NCI-H1694 treated with DMSO at 0.1 percent for 48 hours (cell line): ENCODE data around the gene ARHGAP9.

Experiments
- DNase-seq: peaks from one replicate; lab custom pipeline; 2025; lab: John Stamatoyannopoulos, UW

ARHGAP9 gene

DNA sequence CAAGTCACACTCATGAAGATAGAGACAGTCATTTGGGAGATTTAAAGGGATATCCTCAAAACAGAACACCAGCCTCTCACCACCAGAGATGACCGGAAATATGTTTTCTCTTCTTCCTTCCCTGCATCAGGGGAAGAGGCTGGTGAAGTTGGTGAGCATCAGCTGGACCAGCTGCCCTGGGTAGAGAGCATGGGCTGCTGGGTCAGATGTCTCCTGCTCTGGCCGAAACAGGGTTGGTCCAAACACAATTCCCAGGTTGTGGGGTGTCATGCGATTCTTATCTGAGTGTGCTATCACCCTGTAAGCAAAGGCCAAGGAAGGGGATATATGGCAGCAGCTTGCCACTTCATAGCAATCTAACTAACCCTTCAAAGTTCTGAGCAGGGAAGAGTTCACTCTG lies 7.3 kb downstream of the ARHGAP9 start:
- no peak for DNase-seq

DNA sequence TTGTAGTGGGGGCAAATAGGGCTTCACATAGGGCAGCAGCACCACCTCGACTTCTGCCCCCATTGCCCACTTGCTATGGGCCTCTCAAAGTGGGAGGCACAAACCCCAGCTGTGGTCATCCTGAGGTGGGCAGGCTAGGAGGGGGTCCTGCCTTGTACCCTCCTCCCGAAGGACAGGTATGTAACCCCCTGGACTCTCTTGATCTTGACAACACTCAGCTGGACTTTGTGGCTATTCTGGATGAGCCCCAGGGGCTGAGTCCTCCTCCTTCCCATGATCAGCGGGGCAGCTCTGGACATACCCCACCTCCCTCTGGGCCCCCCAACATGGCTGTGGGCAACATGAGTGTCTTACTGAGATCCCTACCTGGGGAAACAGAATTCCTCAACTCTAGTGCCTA lies 8.0 kb downstream of the ARHGAP9 start:
- no peak for DNase-seq

DNA sequence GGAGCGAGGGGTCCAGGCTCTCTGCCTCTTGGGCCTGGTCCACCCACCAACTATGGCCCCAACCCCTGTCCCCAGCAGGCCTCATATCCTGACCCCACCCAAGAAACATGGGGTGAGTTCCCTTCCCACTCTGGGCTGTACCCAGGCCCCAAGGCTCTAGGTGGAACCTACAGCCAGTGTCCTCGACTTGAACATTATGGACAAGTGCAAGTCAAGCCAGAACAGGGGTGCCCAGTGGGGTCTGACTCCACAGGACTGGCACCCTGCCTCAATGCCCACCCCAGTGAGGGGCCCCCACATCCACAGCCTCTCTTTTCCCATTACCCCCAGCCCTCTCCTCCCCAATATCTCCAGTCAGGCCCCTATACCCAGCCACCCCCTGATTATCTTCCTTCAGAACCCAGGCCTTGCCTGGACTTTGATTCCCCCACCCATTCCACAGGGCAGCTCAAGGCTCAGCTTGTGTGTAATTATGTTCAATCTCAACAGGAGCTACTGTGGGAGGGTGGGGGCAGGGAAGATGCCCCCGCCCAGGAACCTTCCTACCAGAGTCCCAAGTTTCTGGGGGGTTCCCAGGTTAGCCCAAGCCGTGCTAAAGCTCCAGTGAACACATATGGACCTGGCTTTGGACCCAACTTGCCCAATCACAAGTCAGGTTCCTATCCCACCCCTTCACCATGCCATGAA lies 8.6 kb downstream of the ARHGAP9 start:
- DNase-seq, result no peak

DNA sequence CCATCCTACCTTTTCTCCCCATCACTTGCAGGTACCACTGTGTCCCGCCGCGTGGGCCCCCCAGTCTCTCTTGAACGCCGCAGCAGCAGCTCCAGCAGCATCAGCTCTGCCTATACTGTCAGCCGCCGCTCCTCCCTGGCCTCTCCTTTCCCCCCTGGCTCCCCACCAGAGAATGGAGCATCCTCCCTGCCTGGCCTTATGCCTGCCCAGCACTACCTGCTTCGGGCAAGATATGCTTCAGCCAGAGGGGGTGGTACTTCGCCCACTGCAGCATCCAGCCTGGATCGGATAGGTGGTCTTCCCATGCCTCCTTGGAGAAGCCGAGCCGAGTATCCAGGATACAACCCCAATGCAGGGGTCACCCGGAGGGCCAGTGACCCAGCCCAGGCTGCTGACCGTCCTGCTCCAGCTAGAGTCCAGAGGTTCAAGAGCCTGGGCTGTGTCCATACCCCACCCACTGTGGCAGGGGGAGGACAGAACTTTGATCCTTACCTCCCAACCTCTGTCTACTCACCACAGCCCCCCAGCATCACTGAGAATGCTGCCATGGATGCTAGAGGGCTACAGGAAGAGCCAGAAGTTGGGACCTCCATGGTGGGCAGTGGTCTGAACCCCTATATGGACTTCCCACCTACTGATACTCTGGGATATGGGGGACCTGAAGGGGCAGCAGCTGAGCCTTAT lies 9.2 kb downstream of the ARHGAP9 start:
- no peak for DNase-seq

DNA sequence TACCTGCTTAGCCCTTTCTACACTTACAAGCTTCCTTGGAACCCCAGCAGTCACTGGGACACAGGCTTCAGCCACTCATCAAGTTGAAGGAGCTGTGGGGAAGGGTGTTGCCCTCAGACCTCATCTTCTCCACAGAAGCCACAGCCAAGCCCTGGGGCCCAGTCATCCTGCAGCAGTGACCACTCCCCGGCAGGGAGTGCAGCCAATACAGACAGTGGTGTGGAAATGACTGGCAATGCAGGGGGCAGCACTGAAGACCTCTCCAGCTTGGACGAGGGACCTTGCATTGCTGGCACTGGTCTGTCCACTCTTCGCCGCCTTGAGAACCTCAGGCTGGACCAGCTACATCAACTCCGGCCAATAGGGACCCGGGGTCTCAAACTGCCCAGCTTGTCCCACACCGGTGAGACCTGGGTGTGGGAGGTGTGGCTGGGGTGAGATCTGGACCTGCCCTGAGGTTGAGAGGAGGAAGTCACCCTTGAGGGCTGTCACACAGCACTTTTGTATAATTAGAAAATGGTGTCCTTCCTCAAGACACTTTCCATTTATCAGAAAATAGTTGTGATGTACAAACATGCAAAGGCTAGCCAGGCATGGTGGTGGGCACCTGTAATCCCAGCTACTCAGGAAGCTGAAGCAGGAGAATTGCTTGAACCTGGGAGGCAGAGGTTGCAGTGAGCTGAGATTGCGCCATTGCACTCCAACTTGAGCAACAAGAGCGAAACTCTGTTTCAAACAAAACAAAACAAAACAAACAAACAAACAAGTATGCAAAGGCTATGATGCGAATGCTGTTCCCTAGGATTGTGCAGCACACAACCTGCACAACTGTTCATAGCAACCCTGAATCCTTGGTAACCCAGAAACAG lies 10.1 kb downstream of the ARHGAP9 start:
- no peak for DNase-seq

DNA sequence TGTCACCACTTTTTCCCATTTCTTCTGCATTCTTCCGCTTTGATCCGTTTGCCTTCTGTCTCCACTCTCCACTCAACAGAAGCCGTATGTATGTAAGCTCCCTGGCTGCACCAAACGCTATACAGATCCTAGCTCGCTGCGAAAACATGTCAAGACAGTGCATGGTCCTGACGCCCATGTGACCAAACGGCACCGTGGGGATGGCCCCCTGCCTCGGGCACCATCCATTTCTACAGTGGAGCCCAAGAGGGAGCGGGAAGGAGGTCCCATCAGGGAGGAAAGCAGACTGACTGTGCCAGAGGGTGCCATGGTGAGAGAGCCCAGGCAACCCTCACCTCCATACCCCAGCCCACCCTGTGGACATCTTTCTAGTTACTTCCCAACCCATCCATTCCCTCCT lies 11.8 kb downstream of the ARHGAP9 start:
- DNase-seq, result no peak

DNA sequence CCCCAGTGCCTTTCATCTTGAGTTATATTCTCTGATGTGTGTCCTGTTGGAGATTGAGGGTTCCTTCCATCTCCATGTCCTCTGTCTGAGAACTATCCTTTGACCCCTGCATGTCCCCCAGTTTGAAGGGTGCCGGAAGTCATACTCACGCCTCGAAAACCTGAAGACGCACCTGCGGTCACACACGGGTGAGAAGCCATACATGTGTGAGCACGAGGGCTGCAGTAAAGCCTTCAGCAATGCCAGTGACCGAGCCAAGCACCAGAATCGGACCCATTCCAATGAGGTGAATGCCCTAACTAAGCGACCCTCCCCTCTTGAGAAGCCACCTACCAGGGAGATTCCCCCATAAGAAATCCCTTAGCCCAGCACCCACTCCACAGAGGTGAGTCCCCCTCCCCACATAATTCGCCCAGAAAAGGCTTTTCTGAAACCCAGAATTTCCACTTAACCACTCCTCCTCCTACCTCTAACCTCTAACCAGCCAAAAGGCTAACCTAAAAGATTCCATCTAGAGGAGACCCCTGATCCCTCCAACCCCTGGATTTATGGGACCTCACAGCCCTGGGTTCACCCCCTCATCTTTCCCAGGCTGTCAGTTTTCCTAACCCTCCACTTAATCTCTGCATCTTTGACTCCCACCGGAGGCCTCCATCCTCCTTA lies 12.3 kb downstream of the ARHGAP9 start:
- no peak for DNase-seq

DNA sequence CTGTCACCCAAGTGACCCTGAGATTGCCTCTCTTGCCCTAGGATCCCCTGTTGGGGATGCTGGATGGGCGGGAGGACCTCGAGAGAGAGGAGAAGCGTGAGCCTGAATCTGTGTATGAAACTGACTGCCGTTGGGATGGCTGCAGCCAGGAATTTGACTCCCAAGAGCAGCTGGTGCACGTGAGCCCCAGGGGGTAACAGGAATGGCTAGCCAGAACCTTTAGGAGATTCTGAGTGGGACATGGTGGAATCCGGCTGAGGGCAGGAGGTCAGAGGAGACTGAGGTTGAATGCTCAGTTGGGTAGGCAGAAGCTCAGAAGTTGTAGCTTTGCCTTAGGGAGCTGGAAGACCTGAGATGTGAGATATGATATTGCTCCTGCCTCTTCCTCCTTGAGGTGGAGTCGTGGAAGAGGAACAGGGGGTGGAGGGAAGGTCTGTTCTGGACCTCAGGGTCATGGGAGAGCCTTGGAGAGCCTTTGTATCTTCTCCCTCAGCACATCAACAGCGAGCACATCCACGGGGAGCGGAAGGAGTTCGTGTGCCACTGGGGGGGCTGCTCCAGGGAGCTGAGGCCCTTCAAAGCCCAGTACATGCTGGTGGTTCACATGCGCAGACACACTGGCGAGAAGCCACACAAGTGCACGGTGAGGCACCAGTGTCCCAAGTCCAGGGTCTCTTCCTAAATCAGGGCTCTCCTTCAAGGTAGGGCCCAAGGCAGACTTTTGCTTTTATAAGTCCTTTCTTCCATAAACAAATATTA lies 13.7 kb downstream of the ARHGAP9 start:
- no peak for DNase-seq

DNA sequence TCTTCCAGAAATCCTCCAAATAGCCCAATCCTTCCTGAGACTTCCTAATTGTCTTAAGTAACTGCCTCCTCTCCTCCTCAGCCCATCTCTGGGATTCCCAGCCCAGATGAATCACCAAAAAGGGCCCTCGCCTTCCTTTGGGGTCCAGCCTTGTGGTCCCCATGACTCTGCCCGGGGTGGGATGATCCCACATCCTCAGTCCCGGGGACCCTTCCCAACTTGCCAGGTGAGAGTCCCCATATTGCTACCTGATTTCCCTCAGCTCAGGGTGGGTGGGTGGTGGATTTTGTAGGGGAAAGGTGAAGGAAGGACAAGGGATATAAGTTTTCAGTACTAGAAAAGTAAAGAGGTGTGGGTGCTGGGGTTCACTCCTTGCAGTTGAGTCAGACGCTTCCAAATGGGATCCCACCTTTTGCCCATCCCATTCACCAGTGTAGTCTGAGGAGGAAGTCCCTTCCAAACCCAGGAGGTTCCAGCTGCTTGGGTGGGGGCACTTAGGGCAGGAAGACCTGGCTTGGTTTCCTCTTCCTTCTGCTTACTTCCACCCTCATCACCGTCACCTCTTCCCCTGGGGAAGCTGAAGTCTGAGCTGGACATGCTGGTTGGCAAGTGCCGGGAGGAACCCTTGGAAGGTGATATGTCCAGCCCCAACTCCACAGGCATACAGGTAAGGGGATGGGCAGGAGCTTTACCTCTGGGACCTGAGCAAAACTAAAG lies 14.5 kb downstream of the ARHGAP9 start:
- no peak for DNase-seq

DNA sequence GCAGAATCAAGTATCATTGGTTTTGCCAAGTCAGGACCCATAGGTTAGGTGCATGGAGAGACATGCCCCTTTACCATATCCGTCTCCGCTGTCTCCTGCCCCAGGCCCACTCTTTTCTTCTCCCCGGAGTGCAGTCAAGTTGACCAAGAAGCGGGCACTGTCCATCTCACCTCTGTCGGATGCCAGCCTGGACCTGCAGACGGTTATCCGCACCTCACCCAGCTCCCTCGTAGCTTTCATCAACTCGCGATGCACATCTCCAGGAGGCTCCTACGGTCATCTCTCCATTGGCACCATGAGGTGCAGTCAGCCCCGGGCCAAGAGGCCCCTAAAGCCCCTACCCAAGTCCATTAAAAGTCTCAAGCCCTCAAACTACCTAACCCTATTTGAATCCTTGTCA lies 15.1 kb downstream of the ARHGAP9 start:
- DNase-seq, result no peak

DNA sequence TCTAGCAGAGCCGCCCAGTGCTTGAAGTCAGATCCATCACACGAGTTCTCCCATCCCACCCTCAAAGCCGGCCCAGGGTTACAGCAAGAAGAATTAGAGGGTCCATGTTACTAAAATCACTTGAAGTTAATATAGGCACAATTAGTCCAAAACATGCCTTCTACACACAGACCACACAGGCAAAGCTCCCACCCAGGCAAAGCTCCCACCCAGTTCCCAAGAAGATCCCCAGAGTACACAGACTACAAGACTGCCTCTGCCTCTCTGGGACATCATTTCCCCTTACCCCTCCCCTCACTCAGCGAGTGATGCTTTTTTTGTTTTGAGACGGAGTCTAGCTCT lies 16.8 kb downstream of the ARHGAP9 start:
- DNase-seq, result no peak

DNA sequence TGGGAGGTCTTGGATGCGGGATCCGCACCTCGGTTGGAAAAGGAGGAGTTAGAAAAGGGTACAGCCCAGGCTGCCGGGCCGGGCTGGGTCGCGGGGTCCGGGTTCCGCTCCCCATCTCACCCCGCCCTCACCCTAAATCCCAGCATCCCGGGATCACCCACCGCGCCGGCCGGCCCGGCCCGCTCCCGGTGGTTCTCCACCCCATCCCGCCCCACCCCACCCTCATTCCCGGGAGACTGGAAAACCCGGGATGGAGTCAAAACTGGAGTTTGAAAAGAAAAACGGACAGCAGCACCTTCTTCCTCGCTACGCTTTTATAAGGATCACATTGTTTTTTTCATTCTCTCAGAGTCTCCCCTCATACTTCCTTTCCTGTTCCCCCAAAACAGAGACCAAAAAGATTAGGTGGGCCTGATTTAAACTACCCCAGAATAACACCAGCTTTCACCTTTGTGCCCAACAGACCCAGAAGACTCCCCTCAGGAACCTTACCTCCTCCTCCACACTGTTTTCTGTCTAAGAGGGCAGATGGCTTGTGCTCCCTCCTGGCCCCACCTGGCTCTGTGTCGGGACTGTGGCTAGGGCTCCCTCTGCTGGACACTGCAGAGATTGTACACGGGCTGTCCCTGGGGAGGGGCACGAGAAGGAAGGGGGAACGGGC lies 17.3 kb downstream of the ARHGAP9 start:
- DNase-seq, result peak; percentile 81

DNA sequence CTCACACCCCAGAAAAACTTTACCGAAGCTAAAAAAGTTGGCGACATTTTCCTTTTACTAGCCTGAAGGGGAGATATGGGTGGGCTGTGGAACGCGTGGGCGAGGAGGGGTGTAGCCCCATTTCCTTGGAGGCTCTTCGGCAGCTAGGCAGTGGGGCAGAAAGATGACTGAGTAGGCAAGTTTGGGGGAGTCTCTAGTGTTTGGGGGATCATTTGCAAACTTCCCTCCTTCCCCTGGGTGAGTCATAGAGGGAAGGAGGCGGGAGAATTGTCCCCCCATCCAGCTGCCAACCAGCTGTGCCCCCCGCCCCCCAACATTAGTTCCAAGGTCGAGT lies 17.8 kb downstream of the ARHGAP9 start:
- no peak for DNase-seq

DNA sequence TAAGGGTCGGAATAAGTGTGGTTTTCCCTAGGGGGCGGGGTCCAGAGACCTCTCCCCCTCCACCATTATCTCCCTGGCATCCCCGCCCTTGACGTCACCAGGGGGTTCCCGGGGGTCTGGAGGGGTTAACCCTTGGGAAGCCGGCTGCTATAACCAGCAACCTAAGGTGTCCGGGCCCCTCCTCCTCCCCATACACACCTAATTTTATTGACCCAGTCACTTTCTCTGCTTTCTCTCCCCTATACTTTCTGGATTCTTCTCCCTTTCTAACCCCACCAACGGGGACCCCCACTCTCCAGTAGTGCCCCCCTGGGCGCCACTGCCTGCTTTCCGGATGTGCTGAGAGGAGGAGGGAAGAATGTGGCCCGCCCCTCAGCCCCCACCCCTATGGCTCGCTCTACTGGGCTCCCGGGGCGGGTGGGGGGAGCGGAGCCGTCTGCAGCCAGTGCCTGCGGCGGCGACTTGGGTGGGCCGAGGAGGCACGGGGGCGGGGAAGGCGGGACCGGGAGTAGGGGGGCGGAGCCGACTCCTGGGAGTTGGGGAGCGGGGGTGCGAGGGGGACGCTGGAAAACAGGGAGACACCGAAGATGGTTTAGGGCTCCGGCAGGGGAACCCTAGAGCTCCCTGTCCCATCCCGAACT lies 18.3 kb downstream of the ARHGAP9 start:
- no peak for DNase-seq

DNA sequence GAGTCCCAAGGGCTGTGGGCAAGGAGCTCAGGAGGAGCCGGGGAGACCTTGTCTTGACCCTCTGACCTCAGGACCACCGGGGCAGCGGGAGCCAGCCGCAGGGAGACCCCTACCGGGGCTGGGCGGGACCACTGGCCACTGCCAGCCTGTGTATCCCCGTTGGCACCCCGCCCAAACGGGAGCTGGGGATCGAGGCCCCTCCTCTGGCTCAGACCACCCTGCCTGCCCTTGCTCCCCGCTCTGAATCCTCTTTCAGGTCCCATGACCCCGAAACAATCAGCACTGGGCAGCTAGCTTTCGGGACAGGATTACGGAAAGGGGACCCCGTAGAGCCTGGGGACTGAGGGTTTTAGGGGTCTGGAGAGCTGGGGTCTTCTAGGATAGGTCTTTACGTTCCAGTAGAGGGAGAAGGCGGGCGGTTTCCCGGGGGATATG lies 18.8 kb downstream of the ARHGAP9 start:
- DNase-seq, result no peak

DNA sequence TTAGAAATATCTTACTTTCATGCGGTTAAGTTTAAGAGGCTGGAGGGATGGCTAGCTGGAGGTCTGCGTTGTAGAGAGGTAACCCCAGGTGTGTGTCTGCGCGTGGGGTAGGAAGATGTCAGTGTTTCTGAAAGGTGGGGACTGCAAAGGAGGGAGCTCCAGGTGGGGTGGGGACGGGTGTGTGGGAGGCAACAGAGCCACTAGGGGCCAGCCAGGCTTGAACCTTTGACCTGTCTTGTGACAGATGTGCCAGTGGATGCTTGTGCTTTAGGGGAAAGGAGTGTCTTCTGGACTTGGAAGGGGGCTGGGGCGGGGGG lies 19.2 kb downstream of the ARHGAP9 start:
- no peak for DNase-seq

DNA sequence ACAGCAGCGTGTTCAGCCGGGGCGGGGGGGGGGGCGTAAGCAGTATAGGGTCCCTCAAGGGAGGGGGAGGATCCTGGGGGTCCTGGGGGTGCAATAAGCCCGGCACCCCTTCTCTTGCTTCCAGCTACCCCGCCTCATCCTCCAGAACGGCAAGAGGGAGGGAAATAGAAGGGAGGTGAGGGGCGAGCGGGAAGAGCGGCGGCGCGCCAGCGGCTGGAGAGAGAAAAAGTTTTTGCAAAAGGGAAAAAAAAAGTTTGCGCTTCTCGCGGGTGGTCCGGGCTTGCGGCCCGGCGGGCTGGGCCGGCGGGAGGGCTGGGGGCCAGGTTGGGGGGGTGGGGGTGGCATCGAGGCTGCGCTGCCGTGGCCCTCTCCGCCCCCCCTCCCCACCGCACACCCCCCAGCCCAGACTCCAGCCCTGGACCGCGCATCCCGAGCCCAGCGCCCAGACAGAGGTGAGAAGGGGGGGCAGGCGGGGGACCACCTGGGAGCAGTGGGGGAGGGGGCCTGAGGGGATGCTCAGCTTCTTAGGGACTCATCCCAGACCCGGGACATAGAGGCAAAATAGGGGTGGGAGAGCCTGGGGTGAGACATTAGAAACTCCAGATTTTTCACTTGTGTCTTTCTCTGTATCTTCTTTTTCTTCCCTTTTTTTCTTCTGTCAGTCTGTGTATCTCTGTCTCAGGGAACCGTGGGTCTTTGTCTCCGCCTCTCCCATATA lies 19.8 kb downstream of the ARHGAP9 start, which contains the start of gene GLI1:
Gene GLI1, plus strand, starts transcription at position 36 of the 718 bp plus-strand sequence. CDS start 3,907 bp downstream, outside the sequence.
- DNase-seq, result no peak

DNA sequence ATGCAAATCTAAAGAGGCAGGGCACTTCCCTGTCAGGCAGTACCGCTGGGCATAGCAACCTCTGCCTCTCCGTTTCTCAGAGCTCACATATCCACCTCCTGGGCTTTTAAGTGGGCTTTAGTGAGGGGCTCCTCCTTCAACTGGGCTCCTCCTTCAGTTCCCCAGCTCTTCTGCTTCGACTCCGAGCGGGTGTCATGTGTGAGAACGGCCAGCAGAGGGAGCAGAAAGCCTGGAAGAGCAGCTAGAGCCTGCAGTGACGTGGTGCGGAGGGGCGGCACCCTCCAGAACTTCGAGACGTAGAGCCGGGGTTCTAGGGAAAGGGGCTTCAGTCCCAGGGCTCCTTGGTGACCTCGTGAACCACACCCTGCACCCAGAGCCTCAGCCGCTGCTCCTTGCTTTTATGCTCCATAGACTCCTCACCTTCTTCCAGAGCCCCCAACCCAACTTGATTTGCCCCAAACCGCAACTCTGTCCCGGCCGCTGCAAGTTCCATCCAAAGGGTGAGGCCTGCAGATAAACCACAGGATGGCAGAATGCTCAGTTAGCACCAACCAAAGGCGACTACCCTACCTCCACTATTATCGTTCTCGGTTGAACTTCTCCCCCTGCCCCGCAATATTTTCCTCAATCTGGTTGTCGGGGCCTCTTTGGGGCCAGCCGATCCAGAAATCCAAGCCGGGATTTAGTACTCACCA lies 20.5 kb downstream of the ARHGAP9 start:
- peak; percentile 86 for DNase-seq

DNA sequence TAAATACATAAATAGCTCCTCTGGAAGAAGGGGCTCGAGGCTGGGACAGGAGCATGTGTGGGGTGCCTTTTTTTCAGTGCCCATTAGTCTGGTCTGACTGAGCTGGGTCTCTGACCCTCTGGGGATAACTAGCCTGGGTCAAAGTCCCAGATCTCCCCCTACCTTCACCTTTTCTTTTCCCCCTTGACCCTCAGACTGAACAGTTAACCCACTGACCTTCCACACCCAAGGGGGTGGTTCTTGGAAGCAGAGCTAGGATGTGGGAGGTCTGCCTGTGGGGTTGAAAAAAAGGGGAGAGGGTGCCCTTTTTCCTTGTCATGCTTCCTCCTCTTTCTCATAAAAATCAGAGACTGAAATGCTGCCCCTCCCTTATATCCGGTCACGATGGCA lies 21.0 kb downstream of the ARHGAP9 start:
- no peak for DNase-seq
